M059J (cell line): Measurements from ENCODE around the gene GRAP. TPM values are rescaled to one million over a fixed set of nuclear protein-coding genes. Genes with fewer than 3 reads are reported as not detected.

ENCODE experiments used
- DNase-seq: peaks from one replicate; pipeline ENCODE4 v3.0.0-alpha.2; 2012; ENCODE audit warnings: low read depth
- total RNA-seq: library from RNA; depleted of rRNA; stranded (reverse); fragments of >200 nt; shearing (Covaris generic); gene quantifications from 2 replicates; pipeline ENCODE4 v1.2.3, GENCODE V29; 2014; rRNA removed

Gene GRAP
- total RNA-seq, 1 experiment from 2014 or later = 0.07 TPM

- DNase-seq = no peak
Observed at GRCh38 chr17:18984273-18985114, 62.3 kb downstream of the GRAP start.

- peak; percentile 81 for DNase-seq
Observed at GRCh38 chr17:18981642-18982424, 64.9 kb downstream of the GRAP start.

- DNase-seq = no peak
Observed at GRCh38 chr17:18981335-18981641, 65.5 kb downstream of the GRAP start.

- peak; percentile 25 for DNase-seq
Observed at GRCh38 chr17:18980682-18981334, 65.9 kb downstream of the GRAP start.

GRCh38 chr17:18978655-18979054 lies 68.1 kb downstream of the GRAP start:
- no peak for DNase-seq

GRCh38 chr17:18978050-18978449 lies 68.7 kb downstream of the GRAP start:
- DNase-seq = no peak

- no peak for DNase-seq
Observed at GRCh38 chr17:18977646-18978045, 69.1 kb downstream of the GRAP start.

- DNase-seq = no peak
Observed at GRCh38 chr17:18977021-18977420, 69.7 kb downstream of the GRAP start.

GRCh38 chr17:18976201-18976600 lies 70.6 kb downstream of the GRAP start:
- no peak for DNase-seq

- DNase-seq = no peak
Observed at GRCh38 chr17:18975597-18975996, 71.2 kb downstream of the GRAP start.

GRCh38 chr17:18974407-18975149 lies 72.2 kb downstream of the GRAP start:
- DNase-seq = peak; percentile 56

- DNase-seq = no peak
Observed at GRCh38 chr17:18971801-18972200, 75.0 kb downstream of the GRAP start.

Other genes with a start within 250 kb of the GRAP start
- gene PRPSAP2, start 188.8 kb downstream of the GRAP start, total RNA-seq = 36.6 and 50.3 TPM in 2 replicates
- 0.27 TPM in 1 of 2 replicates, not detected in the other for gene SLC5A10, start 94.8 kb downstream of the GRAP start, total RNA-seq
- gene FAM83G, start 42.2 kb downstream of the GRAP start, total RNA-seq = 6.5 and 15.0 TPM in 2 replicates
- gene GRAPL, start 80.6 kb upstream of the GRAP start, total RNA-seq = not detected in 2 replicates
- 19.1 and 34.0 TPM in 2 replicates for gene EPN2, start 190.4 kb upstream of the GRAP start, total RNA-seq